ENCODE measurements around the gene FGB.

DNA sequence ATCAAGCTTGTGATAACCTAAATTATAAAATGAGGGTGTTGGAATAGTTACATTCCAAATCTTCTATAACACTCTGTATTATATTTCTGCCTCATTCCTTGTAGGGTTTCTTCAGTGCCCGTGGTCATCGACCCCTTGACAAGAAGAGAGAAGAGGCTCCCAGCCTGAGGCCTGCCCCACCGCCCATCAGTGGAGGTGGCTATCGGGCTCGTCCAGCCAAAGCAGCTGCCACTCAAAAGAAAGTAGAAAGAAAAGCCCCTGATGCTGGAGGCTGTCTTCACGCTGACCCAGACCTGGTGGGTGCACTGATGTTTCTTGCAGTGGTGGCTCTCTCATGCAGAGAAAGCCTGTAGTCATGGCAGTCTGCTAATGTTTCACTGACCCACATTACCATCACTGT lies 2.9 kb downstream of the FGB start:
- no peak for TF ChIP-seq CTCF (IDR thresholded peaks at IDR 0.05; ENCODE audit: insufficient read depth, low read depth, low read length)
- no peak for TF ChIP-seq EZH2 (IDR thresholded peaks at IDR 0.05; ENCODE audit: insufficient read depth, low read length)
